ENCODE results near the gene SLC4A7.

GRCh38 chr3:27387625-27388024 lies 96.6 kb downstream of the SLC4A7 start:
- TF ChIP-seq EZH2phosphoT487 (IDR thresholded peaks at IDR 0.05; ENCODE audit: borderline replicate concordance) (no peak), CTCF (conservative IDR thresholded peaks at IDR 0.05; ENCODE audit: low read length) (no peak)

Data from Loucy (cell line).